ENCODE results near the gene TRDN.

DNA sequence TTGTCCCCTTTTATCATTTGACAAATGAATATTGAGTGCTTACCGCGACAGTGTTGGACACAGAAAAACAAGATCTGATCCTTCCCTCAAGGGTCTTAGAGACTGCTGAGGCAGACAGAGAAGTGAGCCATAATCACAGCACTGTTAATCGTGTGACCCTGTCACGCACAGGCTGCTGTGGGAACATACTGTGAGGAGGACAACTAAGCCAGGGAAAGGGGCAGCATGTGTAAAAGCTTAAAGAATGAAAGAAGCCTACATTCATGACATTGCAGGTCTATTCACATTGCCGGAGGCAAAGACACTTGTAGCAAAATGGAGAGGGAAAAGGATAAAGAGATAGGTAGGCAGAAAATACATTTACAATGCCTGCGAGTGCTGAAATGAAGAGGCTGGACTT lies 32.7 kb downstream of the TRDN start:
- TF ChIP-seq, protein P1, sequence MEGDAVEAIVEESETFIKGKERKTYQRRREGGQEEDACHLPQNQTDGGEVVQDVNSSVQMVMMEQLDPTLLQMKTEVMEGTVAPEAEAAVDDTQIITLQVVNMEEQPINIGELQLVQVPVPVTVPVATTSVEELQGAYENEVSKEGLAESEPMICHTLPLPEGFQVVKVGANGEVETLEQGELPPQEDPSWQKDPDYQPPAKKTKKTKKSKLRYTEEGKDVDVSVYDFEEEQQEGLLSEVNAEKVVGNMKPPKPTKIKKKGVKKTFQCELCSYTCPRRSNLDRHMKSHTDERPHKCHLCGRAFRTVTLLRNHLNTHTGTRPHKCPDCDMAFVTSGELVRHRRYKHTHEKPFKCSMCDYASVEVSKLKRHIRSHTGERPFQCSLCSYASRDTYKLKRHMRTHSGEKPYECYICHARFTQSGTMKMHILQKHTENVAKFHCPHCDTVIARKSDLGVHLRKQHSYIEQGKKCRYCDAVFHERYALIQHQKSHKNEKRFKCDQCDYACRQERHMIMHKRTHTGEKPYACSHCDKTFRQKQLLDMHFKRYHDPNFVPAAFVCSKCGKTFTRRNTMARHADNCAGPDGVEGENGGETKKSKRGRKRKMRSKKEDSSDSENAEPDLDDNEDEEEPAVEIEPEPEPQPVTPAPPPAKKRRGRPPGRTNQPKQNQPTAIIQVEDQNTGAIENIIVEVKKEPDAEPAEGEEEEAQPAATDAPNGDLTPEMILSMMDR (conservative IDR thresholded peaks at IDR 0.05 in 1 of 2, IDR thresholded peaks at IDR 0.05 in 1 of 2; ENCODE audit: extremely low read depth in 1 of 2, insufficient read depth in 1 of 2, low read depth in 1 of 2, low read length in 2 of 2), result no peak
- TF ChIP-seq EZH2 (IDR thresholded peaks at IDR 0.05; ENCODE audit: borderline replicate concordance, low read length), result no peak

All from mammary epithelial cell (primary cell).